HG03108 (cell line): ENCODE measurements around the gene EXOC4.

Experiments
- ATAC-seq: cut with Tn5 transposase; IDR thresholded peaks from one replicate; pipeline ENCODE4 v1.9.1; 2021; ENCODE audit warnings: moderate library complexity; ENCODE audit not compliant: unreplicated experiment

The EXOC4 gene

GRCh38 chr7:133482599-133482998, 229.7 kb downstream of the EXOC4 start:
- ATAC-seq: no peak

GRCh38 chr7:133484086-133484485, 231.2 kb downstream of the EXOC4 start:
- no peak for ATAC-seq

- ATAC-seq: no peak
Observed at GRCh38 chr7:133489906-133490305, 237.0 kb downstream of the EXOC4 start.

- ATAC-seq: no peak
Observed at GRCh38 chr7:133491201-133491691, 238.4 kb downstream of the EXOC4 start.

- ATAC-seq: no peak
Observed at GRCh38 chr7:133491846-133492652, 239.2 kb downstream of the EXOC4 start.

- no peak for ATAC-seq
Observed at GRCh38 chr7:133497061-133497460, 244.2 kb downstream of the EXOC4 start.

- no peak for ATAC-seq
Observed at GRCh38 chr7:133501771-133502170, 248.9 kb downstream of the EXOC4 start.

- no peak for ATAC-seq
Observed at GRCh38 chr7:133502498-133502897, 249.6 kb downstream of the EXOC4 start.

GRCh38 chr7:133502972-133503371, 250.1 kb downstream of the EXOC4 start:
- ATAC-seq: no peak

- ATAC-seq: no peak
Observed at GRCh38 chr7:133504825-133505224, 251.9 kb downstream of the EXOC4 start.

GRCh38 chr7:133509822-133510221, 256.9 kb downstream of the EXOC4 start:
- ATAC-seq: no peak

GRCh38 chr7:133510326-133511055, 257.6 kb downstream of the EXOC4 start:
- no peak for ATAC-seq

GRCh38 chr7:133511252-133511651, 258.4 kb downstream of the EXOC4 start:
- ATAC-seq: no peak

GRCh38 chr7:133511708-133512107, 258.8 kb downstream of the EXOC4 start:
- ATAC-seq: no peak

- no peak for ATAC-seq
Observed at GRCh38 chr7:133512560-133512959, 259.7 kb downstream of the EXOC4 start.

GRCh38 chr7:133513608-133514007, 260.7 kb downstream of the EXOC4 start:
- ATAC-seq: no peak

- no peak for ATAC-seq
Observed at GRCh38 chr7:133514551-133514950, 261.7 kb downstream of the EXOC4 start.

- ATAC-seq: no peak
Observed at GRCh38 chr7:133517766-133518165, 264.9 kb downstream of the EXOC4 start.

GRCh38 chr7:133518718-133519117, 265.8 kb downstream of the EXOC4 start:
- ATAC-seq: no peak

- no peak for ATAC-seq
Observed at GRCh38 chr7:133520248-133520647, 267.4 kb downstream of the EXOC4 start.

- no peak for ATAC-seq
Observed at GRCh38 chr7:133522501-133522900, 269.6 kb downstream of the EXOC4 start.

GRCh38 chr7:133528796-133529195, 275.9 kb downstream of the EXOC4 start:
- no peak for ATAC-seq
